B cell (primary cell): ENCODE measurements around the gene RALGAPB. TPM values are rescaled to one million over a fixed set of nuclear protein-coding genes. Genes with fewer than 3 reads are reported as not detected.
"Not testable (repeated sequence)": the region's sequence is repeated elsewhere in the genome, so short reads cannot be mapped to it uniquely, and the experiment has no call there.

Source experiments
- ATAC-seq: fragments of 200-7000 bp; cut with Tn5 transposase; one replicate; pipeline ENCODE4 v1.10.0; 2021; ENCODE audit warnings: low read depth, mild to moderate bottlenecking, moderate number of reproducible peaks, moderate library complexity
- CTCF ChIA-PET: fragments of 350-600 bp; sonication (Branson Sonifier 250); formaldehyde crosslinking; loops from one replicate; lab custom pipeline; 2021; ENCODE audit warnings: antibody characterized with exemption, inconsistent platforms; lab: Charles Lee
- POLR2A ChIA-PET: fragments of 350-600 bp; sonication (Branson Sonifier 250); formaldehyde crosslinking; loops from one replicate; lab custom pipeline; 2021; ENCODE audit warnings: antibody characterized with exemption; lab: Charles Lee
- DNase-seq: peaks from one replicate; pipeline ENCODE4 v3.0.0; 2013
- H2AFZ ChIP-seq: 2 replicates; pipeline ENCODE4 v1.6.1; 2012; ENCODE audit warnings: mild to moderate bottlenecking, low read depth, low read length; ENCODE audit not compliant: insufficient read depth, poor library complexity, severe bottlenecking
- H3K27ac ChIP-seq, 2 donors: 1 replicate in 1 of 2; 2 replicates in 1 of 2; pipeline ENCODE4 v1.5.1; 2012 to 2013; ENCODE audit warnings: low read length in 2 of 2, mild to moderate bottlenecking in 2 of 2, moderate library complexity in 1 of 2
- H3K27me3 ChIP-seq, 4 experiments: fragments of 200-600 bp in 1 of 4; sonication (generic) in 1 of 4; replicated peaks in 1 of 4; 1 replicate in 2 of 4; 2 replicates in 2 of 4; pipeline versions ENCODE4 v1.6.1 to v1.7.0; 2013 to 2016; ENCODE audit warnings: low read length in 3 of 4, mild to moderate bottlenecking in 2 of 4, mixed read lengths in 1 of 4, moderate library complexity in 1 of 4; ENCODE audit not compliant: insufficient read depth in 4 of 4, control insufficient read depth in 3 of 4; ENCODE audit errors: control extremely low read depth in 1 of 4
- H3K36me3 ChIP-seq, 2 experiments: replicated peaks in 1 of 2; 1 replicate in 1 of 2; 2 replicates in 1 of 2; pipeline versions ENCODE4 v1.6.1 to v1.7.1; 2013; ENCODE audit warnings: low read length in 1 of 2; ENCODE audit not compliant: insufficient read depth in 2 of 2, control insufficient read depth in 1 of 2; ENCODE audit errors: control extremely low read depth in 1 of 2, extremely low read depth in 1 of 2
- H3K4me1 ChIP-seq, 2 donors: fragments of 200-600 bp in 1 of 2; sonication (generic) in 1 of 2; 1 replicate in 1 of 2; 2 replicates in 1 of 2; pipeline versions ENCODE4 v1.5.1 to v1.6.1; 2013 to 2017; ENCODE audit warnings: low read length in 2 of 2; ENCODE audit not compliant: control insufficient read depth in 2 of 2, insufficient read depth in 2 of 2
- H3K4me2 ChIP-seq: replicated peaks from 2 replicates; pipeline ENCODE3; 2012; ENCODE audit warnings: mild to moderate bottlenecking, low read depth, low read length; ENCODE audit not compliant: poor library complexity, severe bottlenecking
- H3K4me3 ChIP-seq, 5 experiments: fragments of 200-600 bp in 1 of 5; sonication (generic) in 1 of 5; 1 replicate in 3 of 5; 2 replicates in 2 of 5; pipeline versions ENCODE4 v1.5.1 to v1.7.0; 2011 to 2016; ENCODE audit warnings: low read length in 4 of 5, mild to moderate bottlenecking in 4 of 5, low read depth in 2 of 5, control low read depth in 1 of 5, moderate library complexity in 1 of 5; ENCODE audit not compliant: insufficient read depth in 1 of 5; ENCODE audit errors: control extremely low read depth in 1 of 5, extremely low read depth in 1 of 5
- H3K79me2 ChIP-seq: fragments of 200-600 bp; sonication (generic); one replicate; pipeline ENCODE4 v1.6.0; 2016; ENCODE audit warnings: low read length; ENCODE audit not compliant: control insufficient read depth, insufficient read depth
- H3K9ac ChIP-seq: fragments of 200-600 bp; sonication (generic); 2 replicates; pipeline ENCODE4 v1.6.1; 2017; ENCODE audit warnings: mild to moderate bottlenecking, low read length, moderate library complexity
- H3K9me3 ChIP-seq, 3 donors: one replicate each; pipeline versions ENCODE4 v1.6.1 to v1.7.1; 2013; ENCODE audit warnings: low read length in 2 of 3; ENCODE audit not compliant: control insufficient read depth in 2 of 3, insufficient read depth in 1 of 3; ENCODE audit errors: control extremely low read depth in 1 of 3
- H4K20me1 ChIP-seq: 2 replicates; pipeline ENCODE4 v1.6.0; 2012; ENCODE audit warnings: mild to moderate bottlenecking, low read length; ENCODE audit not compliant: insufficient read depth, control insufficient read depth, poor library complexity, severe bottlenecking
- H3K27ac Mint-ChIP-seq: one replicate; pipeline ENCODE4 v1.8.0; 2021; ENCODE audit warnings: mixed read lengths
- H3K27me3 Mint-ChIP-seq: one replicate; pipeline ENCODE4 v1.8.0; 2021; ENCODE audit warnings: mixed read lengths
- H3K4me1 Mint-ChIP-seq: one replicate; pipeline ENCODE4 v1.8.0; 2021; ENCODE audit warnings: mixed read lengths
- H3K4me3 Mint-ChIP-seq: one replicate; pipeline ENCODE4 v1.8.0; 2021; ENCODE audit warnings: mixed read lengths
- H3K9me3 Mint-ChIP-seq: one replicate; pipeline ENCODE4 v1.8.0; 2022; ENCODE audit warnings: mixed read lengths; ENCODE audit not compliant: insufficient read depth
- EZH2 ChIP-seq: IDR thresholded peaks from 2 replicates; pipeline ENCODE4 v1.6.1; 2012; ENCODE audit warnings: borderline replicate concordance, low read depth, mild to moderate bottlenecking, moderate library complexity, low read length; ENCODE audit not compliant: insufficient read depth, poor library complexity, severe bottlenecking
- WGBS: methylation state at CpG from one replicate; pipeline ENCODE4 v1.1.5; 2013; ENCODE audit warnings: missing lambda C conversion rate; ENCODE audit not compliant: insufficient coverage; 5-methylcytosine and 5-hydroxymethylcytosine counted together
- intact Hi-C: fragments of 100-400 bp; cut with micrococcal nuclease; formaldehyde crosslinking; loops from one replicate; pipeline ENCODE4 v1.10.0; 2022
- polyA plus RNA-seq: library from polyadenylated mRNA; depleted of rRNA; stranded (reverse); fragments of >200 nt; gene quantifications from 2 replicates; pipeline ENCODE4 v1.2.3, GENCODE V29; 2012
- total RNA-seq, 2 donors: library from RNA; stranded (reverse); fragments of 120-200 nt in 1 of 2; gene quantifications; 1 replicate in 1 of 2; 2 replicates in 1 of 2; pipeline versions ENCODE4 v1.2.3 to v1.2.4, GENCODE V29; 2013 to 2022
- TF ChIP-seq, protein P1 (sequence below): fragments of 200-600 bp; IDR thresholded peaks from one replicate; pipeline ENCODE4 v1.8.0; 2022; ENCODE audit warnings: antibody characterized with exemption, mild to moderate bottlenecking

The RALGAPB gene
- total and polyA plus RNA-seq, 2 donors (not counting 1 experiment from before 2014, with no cell fraction given): 15.0 to 58.3 TPM

DNA sequence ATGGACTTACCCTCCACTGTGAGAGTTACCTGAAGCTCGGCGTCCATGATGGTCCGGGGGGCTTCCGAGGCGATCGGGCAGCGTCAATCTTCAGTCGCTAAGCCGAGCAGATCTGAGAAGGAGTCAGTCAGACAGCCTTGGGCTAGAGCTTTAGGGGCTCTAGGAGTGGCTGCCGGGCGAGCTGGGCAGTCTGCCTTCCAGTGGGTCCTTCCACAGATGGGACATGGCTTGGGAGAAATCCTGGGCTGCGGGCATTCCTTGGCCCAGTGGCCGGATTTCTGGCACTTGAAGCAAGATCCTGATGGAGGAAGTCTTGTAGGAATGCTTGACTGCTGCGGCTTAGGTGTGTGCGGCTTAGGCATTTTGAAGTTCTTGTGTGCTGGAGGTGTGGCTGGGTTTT lies 123.2 kb downstream of the RALGAPB start:
- 92% methylated on average over 12 of the region's 15 CpGs for WGBS
- peaks cover 29% of the 10 kb centered on the region for H3K27me3 Mint-ChIP-seq

DNA sequence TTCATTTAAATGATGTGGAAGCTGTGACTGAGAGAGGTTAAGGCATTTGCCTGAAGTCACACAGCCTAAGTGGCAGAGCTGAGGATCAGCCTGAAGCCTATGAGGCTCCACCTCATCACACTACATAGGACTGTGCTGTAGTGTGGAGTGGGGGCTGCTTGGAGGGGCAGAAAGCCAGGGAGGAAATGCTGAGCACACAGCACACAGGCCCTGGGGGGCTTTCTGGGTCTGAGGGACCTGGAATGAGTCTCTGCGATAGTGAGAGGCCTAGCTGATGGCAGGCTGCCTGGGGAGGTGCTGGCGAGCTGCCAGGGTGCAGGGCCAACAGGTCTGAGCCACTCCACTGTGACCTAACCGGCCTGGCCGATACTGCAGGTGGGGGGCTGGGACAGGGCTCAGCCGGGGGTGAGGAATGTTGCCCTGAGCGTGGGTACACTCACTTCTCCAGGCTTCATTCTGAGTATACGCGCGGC lies 126.8 kb downstream of the RALGAPB start:
- intact Hi-C loops: no loop called here
- Mint-ChIP-seq H3K27ac (no peak overlapping the region), H3K4me3 (no peak overlapping the region), H3K4me1 (peaks cover 8% of the 10 kb centered on the region), H3K27me3 (peaks cover 54% of the 10 kb centered on the region), H3K9me3 (no peaks in the 10 kb centered on the region)
- H2AFZ ChIP-seq: no peak overlapping the region
- 78% methylated on average over 6 of the region's 9 CpGs for WGBS
- no peaks in the 10 kb centered on the region for H4K20me1 ChIP-seq
- no peaks in the 10 kb centered on the region for H3K36me3 ChIP-seq
- POLR2A ChIA-PET: no interaction called here
- H3K27ac ChIP-seq: no peak overlapping the region
- no peak for DNase-seq
- H3K4me2 ChIP-seq: no peak overlapping the region
- H3K79me2 ChIP-seq: no peaks in the 10 kb centered on the region
- no peak for ATAC-seq
- TF ChIP-seq EZH2: no peak
- TF ChIP-seq, protein P1, sequence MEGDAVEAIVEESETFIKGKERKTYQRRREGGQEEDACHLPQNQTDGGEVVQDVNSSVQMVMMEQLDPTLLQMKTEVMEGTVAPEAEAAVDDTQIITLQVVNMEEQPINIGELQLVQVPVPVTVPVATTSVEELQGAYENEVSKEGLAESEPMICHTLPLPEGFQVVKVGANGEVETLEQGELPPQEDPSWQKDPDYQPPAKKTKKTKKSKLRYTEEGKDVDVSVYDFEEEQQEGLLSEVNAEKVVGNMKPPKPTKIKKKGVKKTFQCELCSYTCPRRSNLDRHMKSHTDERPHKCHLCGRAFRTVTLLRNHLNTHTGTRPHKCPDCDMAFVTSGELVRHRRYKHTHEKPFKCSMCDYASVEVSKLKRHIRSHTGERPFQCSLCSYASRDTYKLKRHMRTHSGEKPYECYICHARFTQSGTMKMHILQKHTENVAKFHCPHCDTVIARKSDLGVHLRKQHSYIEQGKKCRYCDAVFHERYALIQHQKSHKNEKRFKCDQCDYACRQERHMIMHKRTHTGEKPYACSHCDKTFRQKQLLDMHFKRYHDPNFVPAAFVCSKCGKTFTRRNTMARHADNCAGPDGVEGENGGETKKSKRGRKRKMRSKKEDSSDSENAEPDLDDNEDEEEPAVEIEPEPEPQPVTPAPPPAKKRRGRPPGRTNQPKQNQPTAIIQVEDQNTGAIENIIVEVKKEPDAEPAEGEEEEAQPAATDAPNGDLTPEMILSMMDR: no peak
- H3K4me1 ChIP-seq: peaks cover 5 to 9% of the 10 kb centered on the region in 2 donors
- H3K9me3 ChIP-seq: peaks cover 0 to 5% (median 0%) of the 10 kb centered on the region in 3 donors
- H3K4me3 ChIP-seq: no peak overlapping the region
- H3K27me3 ChIP-seq: peaks cover 0 to 30% (median 11%) of the 10 kb centered on the region in 4 experiments
- CTCF ChIA-PET: no interaction called here
- no peak overlapping the region for H3K9ac ChIP-seq

More for the DNA sequence above, 123.2 kb downstream of the RALGAPB start:
- H3K36me3 ChIP-seq, H3K4me1 ChIP-seq, ATAC-seq, H3K9ac ChIP-seq, DNase-seq, H3K4me1 Mint-ChIP-seq, H3K9me3 ChIP-seq, intact Hi-C loops, POLR2A ChIA-PET, H3K27ac Mint-ChIP-seq, H3K4me3 Mint-ChIP-seq, H3K79me2 ChIP-seq, H3K4me2 ChIP-seq, H4K20me1 ChIP-seq, H2AFZ ChIP-seq, H3K4me3 ChIP-seq, CTCF ChIA-PET, H3K27ac ChIP-seq, H3K9me3 Mint-ChIP-seq: not testable (repeated sequence)
- H3K27me3 ChIP-seq: peaks cover 0 to 12% (median 3%) of the 10 kb centered on the region in 4 experiments
